ENCODE data around the gene IGFBP5. TPM values are rescaled to one million over a fixed set of nuclear protein-coding genes. Genes with fewer than 3 reads are reported as not detected.

The IGFBP5 gene
- total RNA-seq, 3 donors from 2014 or later, result 36.4 to 628 (median 95.9) TPM

- no peaks in the 10 kb centered on the region for H3K36me3 ChIP-seq (ENCODE audit: low read depth)
- H3K4me1 ChIP-seq (ENCODE audit: low read depth), result no peaks in the 10 kb centered on the region
- no peak overlapping the region for H3K4me3 ChIP-seq
- H3K9me3 ChIP-seq, result no peaks in the 10 kb centered on the region
- intact Hi-C loops (cut with DNase I, micrococcal nuclease), result no loop called here
- no peak for TF ChIP-seq CTCF (IDR thresholded peaks at IDR 0.05)
- DNase-seq (no peak), ATAC-seq (no peak)
These were observed 43.7 kb upstream of the IGFBP5 start for GRCh38 chr2:216739035-216739434.

GRCh38 chr2:216737676-216738075 lies 42.3 kb upstream of the IGFBP5 start:
- no peak for TF ChIP-seq CTCF (IDR thresholded peaks at IDR 0.05)
- ATAC-seq (no peak), DNase-seq (no peak)
- H3K9me3 ChIP-seq, result no peaks in the 10 kb centered on the region
- intact Hi-C loops (cut with DNase I, micrococcal nuclease), result no loop called here
- H3K36me3 ChIP-seq (ENCODE audit: low read depth), result no peaks in the 10 kb centered on the region
- no peaks in the 10 kb centered on the region for H3K4me1 ChIP-seq (ENCODE audit: low read depth)
- no peak overlapping the region for H3K4me3 ChIP-seq

GRCh38 chr2:216736326-216736725 lies 41.0 kb upstream of the IGFBP5 start:
- no peak for TF ChIP-seq CTCF (IDR thresholded peaks at IDR 0.05)
- no peaks in the 10 kb centered on the region for H3K9me3 ChIP-seq
- intact Hi-C loops (cut with DNase I, micrococcal nuclease), result no loop called here
- no peak overlapping the region for H3K4me3 ChIP-seq
- no peaks in the 10 kb centered on the region for H3K36me3 ChIP-seq (ENCODE audit: low read depth)
- no peaks in the 10 kb centered on the region for H3K4me1 ChIP-seq (ENCODE audit: low read depth)
- ATAC-seq (no peak), DNase-seq (no peak)

- DNase-seq, result no peak
- no peaks in the 10 kb centered on the region for H3K9me3 ChIP-seq
- no peak for TF ChIP-seq CTCF (IDR thresholded peaks at IDR 0.05)
- no peak for ATAC-seq
- intact Hi-C loops (cut with DNase I, micrococcal nuclease), result no loop called here
- no peaks in the 10 kb centered on the region for H3K4me1 ChIP-seq (ENCODE audit: low read depth)
- no peaks in the 10 kb centered on the region for H3K36me3 ChIP-seq (ENCODE audit: low read depth)
- no peak overlapping the region for H3K4me3 ChIP-seq
These were observed 40.3 kb upstream of the IGFBP5 start for GRCh38 chr2:216735668-216736067.

GRCh38 chr2:216735086-216735485 lies 39.7 kb upstream of the IGFBP5 start:
- ATAC-seq (no peak), DNase-seq (no peak)
- intact Hi-C loops (cut with DNase I, micrococcal nuclease), result no loop called here
- H3K9me3 ChIP-seq, result no peaks in the 10 kb centered on the region
- H3K36me3 ChIP-seq (ENCODE audit: low read depth), result no peaks in the 10 kb centered on the region
- H3K4me3 ChIP-seq, result no peak overlapping the region
- TF ChIP-seq CTCF (IDR thresholded peaks at IDR 0.05), result no peak
- H3K4me1 ChIP-seq (ENCODE audit: low read depth), result no peaks in the 10 kb centered on the region

GRCh38 chr2:216733046-216733445 lies 37.7 kb upstream of the IGFBP5 start:
- no peaks in the 10 kb centered on the region for H3K9me3 ChIP-seq
- H3K4me1 ChIP-seq (ENCODE audit: low read depth), result no peaks in the 10 kb centered on the region
- no peak overlapping the region for H3K4me3 ChIP-seq
- DNase-seq (no peak), ATAC-seq (no peak)
- TF ChIP-seq CTCF (IDR thresholded peaks at IDR 0.05), result no peak
- intact Hi-C loops (cut with DNase I, micrococcal nuclease), result no loop called here
- no peaks in the 10 kb centered on the region for H3K36me3 ChIP-seq (ENCODE audit: low read depth)
